Caco-2 (cell line): ENCODE measurements around the gene UBN1. TPM values are rescaled to one million over a fixed set of nuclear protein-coding genes. Genes with fewer than 3 reads are reported as not detected.

Experiments used
- BruUV-seq: library from RNA; stranded (reverse); fragments of 400-500 nt; replicated peaks from 2 replicates; lab custom pipeline; 2021; lab: Mats Ljungman, UMichigan
- CTCF ChIA-PET: fragments of 300-600 bp; sonication (Branson Sonifier 250); formaldehyde crosslinking; loops from one replicate; lab custom pipeline; 2022; ENCODE audit warnings: antibody characterized with exemption; lab: Charles Lee
- POLR2A ChIA-PET: fragments of 300-600 bp; sonication (Branson Sonifier 250); formaldehyde crosslinking; loops from one replicate; lab custom pipeline; 2022; ENCODE audit warnings: antibody characterized with exemption; lab: Charles Lee
- DNase-seq, 2 experiments: peaks; one replicate each; pipeline versions ENCODE4 v3.0.0 to v3.0.0-alpha.2; 2020 to 2022
- H3K27me3 ChIP-seq: replicated peaks from 2 replicates; pipeline ENCODE4 v1.6.0; 2011; ENCODE audit warnings: low read length; ENCODE audit not compliant: control insufficient read depth, insufficient read depth
- H3K36me3 ChIP-seq: 2 replicates; pipeline ENCODE4 v1.5.1; 2011; ENCODE audit warnings: low read length; ENCODE audit not compliant: control insufficient read depth, insufficient read depth
- H3K4me1 ChIP-seq: fragments of 250-450 bp; sonication (Bioruptor Pico); 2 replicates; pipeline ENCODE4 v1.5.1; 2020; ENCODE audit warnings: mild to moderate bottlenecking
- H3K4me3 ChIP-seq: 2 replicates; pipeline ENCODE4 v1.5.1; 2011; ENCODE audit warnings: low read depth, mild to moderate bottlenecking, control low read depth, low read length
- H3K9me3 ChIP-seq: fragments of 250-450 bp; sonication (Bioruptor Pico); 2 replicates; pipeline ENCODE4 v1.5.1; 2020; ENCODE audit warnings: mild to moderate bottlenecking, moderate library complexity
- H3K27ac Mint-ChIP-seq: one replicate; pipeline ENCODE4 v1.8.0; 2022; ENCODE audit warnings: mixed read lengths; ENCODE audit not compliant: unreplicated experiment
- H3K27me3 Mint-ChIP-seq: one replicate; pipeline ENCODE4 v1.8.0; 2022; ENCODE audit warnings: mixed read lengths; ENCODE audit not compliant: insufficient read depth, unreplicated experiment
- H3K36me3 Mint-ChIP-seq: one replicate; pipeline ENCODE4 v1.8.0; 2022; ENCODE audit warnings: mild to moderate bottlenecking, mixed read lengths; ENCODE audit not compliant: insufficient read depth, unreplicated experiment
- H3K4me1 Mint-ChIP-seq: one replicate; pipeline ENCODE4 v1.8.0; 2022; ENCODE audit warnings: low read depth, mixed read lengths; ENCODE audit not compliant: unreplicated experiment
- H3K4me3 Mint-ChIP-seq: one replicate; pipeline ENCODE4 v1.8.0; 2022; ENCODE audit warnings: mild to moderate bottlenecking, moderate library complexity, mixed read lengths; ENCODE audit not compliant: unreplicated experiment
- H3K9me3 Mint-ChIP-seq: one replicate; pipeline ENCODE4 v1.8.0; 2022; ENCODE audit warnings: mixed read lengths; ENCODE audit not compliant: unreplicated experiment
- intact Hi-C: fragments of 100-400 bp; cut with micrococcal nuclease; formaldehyde crosslinking; loops from one replicate; pipeline ENCODE4 v1.10.0; 2022; ENCODE audit not compliant: unreplicated experiment
- total RNA-seq: library from RNA; stranded (reverse); gene quantifications from 2 replicates; pipeline ENCODE4 v1.2.3, GENCODE V29; 2022
- TF ChIP-seq, protein P1 (sequence below), 2 experiments: fragments of 200-600 bp in 1 of 2; IDR thresholded peaks; 1 replicate in 1 of 2; 2 replicates in 1 of 2; pipeline versions ENCODE4 v1.5.1 to v1.8.0; 2011 to 2022; ENCODE audit warnings: antibody characterized with exemption in 1 of 2, control low read depth in 1 of 2, inconsistent platforms in 1 of 2, low read depth in 1 of 2, low read length in 1 of 2, mild to moderate bottlenecking in 1 of 2, moderate library complexity in 1 of 2; ENCODE audit not compliant: insufficient read depth in 1 of 2, severe bottlenecking in 1 of 2, unreplicated experiment in 1 of 2

The UBN1 gene
- total RNA-seq, 1 experiment from 2014 or later: 31.5 TPM

- Mint-ChIP-seq H3K4me3 (peak overlapping the region; percentile 77), H3K36me3 (peaks cover 54% of the 10 kb centered on the region), H3K27me3 (no peaks in the 10 kb centered on the region), H3K4me1 (peaks cover 10% of the 10 kb centered on the region), H3K9me3 (no peaks in the 10 kb centered on the region), H3K27ac (peak overlapping the region; percentile 48)
- Histone ChIP-seq H3K4me1 (peaks cover 9% of the 10 kb centered on the region; the same call in 1 of the 2 replicates), H3K36me3 (no peaks in the 10 kb centered on the region), H3K27me3 (no peaks in the 10 kb centered on the region), H3K4me3 (peak overlapping the region; percentile 74), H3K9me3 (no peaks in the 10 kb centered on the region)
- CTCF ChIA-PET: interaction anchor here (0.5 to 1.0 kb wide), 2 partner anchors 12 to 127 kb away, joined by 6 read pairs; no protein-coding TSS in a partner anchor
- peak; percentile 94 for DNase-seq
- no TSS peak for BruUV-seq
- TF ChIP-seq, protein P1, sequence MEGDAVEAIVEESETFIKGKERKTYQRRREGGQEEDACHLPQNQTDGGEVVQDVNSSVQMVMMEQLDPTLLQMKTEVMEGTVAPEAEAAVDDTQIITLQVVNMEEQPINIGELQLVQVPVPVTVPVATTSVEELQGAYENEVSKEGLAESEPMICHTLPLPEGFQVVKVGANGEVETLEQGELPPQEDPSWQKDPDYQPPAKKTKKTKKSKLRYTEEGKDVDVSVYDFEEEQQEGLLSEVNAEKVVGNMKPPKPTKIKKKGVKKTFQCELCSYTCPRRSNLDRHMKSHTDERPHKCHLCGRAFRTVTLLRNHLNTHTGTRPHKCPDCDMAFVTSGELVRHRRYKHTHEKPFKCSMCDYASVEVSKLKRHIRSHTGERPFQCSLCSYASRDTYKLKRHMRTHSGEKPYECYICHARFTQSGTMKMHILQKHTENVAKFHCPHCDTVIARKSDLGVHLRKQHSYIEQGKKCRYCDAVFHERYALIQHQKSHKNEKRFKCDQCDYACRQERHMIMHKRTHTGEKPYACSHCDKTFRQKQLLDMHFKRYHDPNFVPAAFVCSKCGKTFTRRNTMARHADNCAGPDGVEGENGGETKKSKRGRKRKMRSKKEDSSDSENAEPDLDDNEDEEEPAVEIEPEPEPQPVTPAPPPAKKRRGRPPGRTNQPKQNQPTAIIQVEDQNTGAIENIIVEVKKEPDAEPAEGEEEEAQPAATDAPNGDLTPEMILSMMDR (IDR thresholded peaks at IDR 0.05; ENCODE audit: insufficient read depth in 1 of 2, low read depth in 1 of 2, low read length in 1 of 2, severe bottlenecking in 1 of 2, unreplicated experiment in 1 of 2): no peak
- intact Hi-C loops: loop anchor here (1.0 to 5.0 kb wide), 3 partner anchors 34 to 110 kb away; partner anchors contain the start of genes ANKS3, DNAAF8 and NUDT16L1
- POLR2A ChIA-PET: interaction anchor here (0.6 to 1.5 kb wide), 5 partner anchors 45 to 326 kb away, joined by 3 to 5 read pairs (median 3); partner anchors contain the start of genes DNAAF8, HMOX2 and SEC14L5
Measured at GRCh38 chr16:4802659-4803287, 44.5 kb upstream of the UBN1 start.

- intact Hi-C loops: loop anchor here (2.0 to 5.0 kb wide), 2 partner anchors 69 to 111 kb away; partner anchors contain the start of genes ANKS3, DNAAF8 and NUDT16L1
- H3K4me1 ChIP-seq: peaks cover 9% of the 10 kb centered on the region; the same call in 1 of the 2 replicates
- H3K27me3 ChIP-seq: no peaks in the 10 kb centered on the region
- no peak overlapping the region for H3K27ac Mint-ChIP-seq
- peak overlapping the region; percentile 54 for H3K4me3 ChIP-seq
- TSS peak; percentile 73 for BruUV-seq
- H3K4me1 Mint-ChIP-seq: peaks cover 10% of the 10 kb centered on the region
- no peak for DNase-seq
- peak overlapping the region; percentile 77 for H3K4me3 Mint-ChIP-seq
- POLR2A ChIA-PET: interaction anchor here (0.6 to 1.5 kb wide), 3 partner anchors 45 to 155 kb away, joined by 3 to 5 read pairs (median 5); partner anchors contain the start of gene SEC14L5
- no peaks in the 10 kb centered on the region for H3K9me3 Mint-ChIP-seq
- TF ChIP-seq, protein P1 (IDR thresholded peaks at IDR 0.05; ENCODE audit: insufficient read depth in 1 of 2, low read depth in 1 of 2, low read length in 1 of 2, severe bottlenecking in 1 of 2, unreplicated experiment in 1 of 2): no peak
- H3K27me3 Mint-ChIP-seq: no peaks in the 10 kb centered on the region
- no peaks in the 10 kb centered on the region for H3K36me3 ChIP-seq
- no peaks in the 10 kb centered on the region for H3K9me3 ChIP-seq
- H3K36me3 Mint-ChIP-seq: peaks cover 61% of the 10 kb centered on the region
- CTCF ChIA-PET: interaction anchor here (1.0 kb wide), 1 partner anchor 11 kb away, joined by 6 read pairs; no protein-coding TSS in a partner anchor
Measured at GRCh38 chr16:4803401-4803844, 43.9 kb upstream of the UBN1 start.
